Activated CD4-positive, alpha-beta T cell treated with anti-CD3 and anti-CD28 coated beads, Interleukin-2, Interleukin-4, amounts not matched to agents 100 ng/mL and 50 ng/mL, durations not matched to agents 16 hours and 8 hours (primary cell): Measurements from ENCODE around the gene TNNI3.
"Not testable (repeated sequence)": the region's sequence is repeated elsewhere in the genome, so short reads cannot be mapped to it uniquely, and the experiment has no call there.

ENCODE experiments used
- DNase-seq: peaks from one replicate; pipeline ENCODE4 v3.0.0-alpha.2; 2020; ENCODE audit warnings: low spot score

Gene TNNI3

GRCh38 chr19:55157064-55157908, at the start of gene TNNI3:
Gene TNNI3, minus strand, starts transcription at chr19:55157732. Its CDS starts 143 bp downstream, at chr19:55157589.
- no peak for DNase-seq

GRCh38 chr19:55206664-55207500, 49.4 kb upstream of the TNNI3 start:
- DNase-seq, result peak; percentile 42

GRCh38 chr19:55202199-55202598, 44.7 kb upstream of the TNNI3 start:
- DNase-seq, result not testable (repeated sequence)

GRCh38 chr19:55199620-55200204, 42.2 kb upstream of the TNNI3 start:
- no peak for DNase-seq

- no peak for DNase-seq
These were observed 41.1 kb upstream of the TNNI3 start for GRCh38 chr19:55198651-55199050.

- peak; percentile 14 for DNase-seq
These were observed 40.0 kb upstream of the TNNI3 start for GRCh38 chr19:55197528-55197927.

- no peak for DNase-seq
These were observed 39.3 kb upstream of the TNNI3 start for GRCh38 chr19:55196803-55197202.

GRCh38 chr19:55193481-55193880, 35.9 kb upstream of the TNNI3 start:
- no peak for DNase-seq

- no peak for DNase-seq
These were observed 31.9 kb upstream of the TNNI3 start for GRCh38 chr19:55189403-55189835.

- DNase-seq, result no peak
These were observed 31.1 kb upstream of the TNNI3 start for GRCh38 chr19:55188625-55189024.

GRCh38 chr19:55186080-55186479, 28.5 kb upstream of the TNNI3 start:
- no peak for DNase-seq

GRCh38 chr19:55181740-55182139, 24.2 kb upstream of the TNNI3 start:
- no peak for DNase-seq

GRCh38 chr19:55179606-55180484, 22.3 kb upstream of the TNNI3 start, which contains the start of gene SYT5:
Gene SYT5, minus strand, starts transcription at chr19:55180289. Its CDS starts 1,248 bp downstream, at chr19:55179041.
- DNase-seq, result no peak

GRCh38 chr19:55178781-55179599, 21.5 kb upstream of the TNNI3 start:
- DNase-seq, result peak; percentile 82

- DNase-seq, result peak; percentile 16
These were observed 18.5 kb upstream of the TNNI3 start for GRCh38 chr19:55176076-55176475.

GRCh38 chr19:55175117-55175867, 17.8 kb upstream of the TNNI3 start:
- DNase-seq, result no peak

- DNase-seq, result no peak
These were observed 17.0 kb upstream of the TNNI3 start for GRCh38 chr19:55174425-55175116.

GRCh38 chr19:55173714-55174409, 16.3 kb upstream of the TNNI3 start:
- peak; percentile 40 for DNase-seq
